ENCODE results near the gene RAD23B.

DNA sequence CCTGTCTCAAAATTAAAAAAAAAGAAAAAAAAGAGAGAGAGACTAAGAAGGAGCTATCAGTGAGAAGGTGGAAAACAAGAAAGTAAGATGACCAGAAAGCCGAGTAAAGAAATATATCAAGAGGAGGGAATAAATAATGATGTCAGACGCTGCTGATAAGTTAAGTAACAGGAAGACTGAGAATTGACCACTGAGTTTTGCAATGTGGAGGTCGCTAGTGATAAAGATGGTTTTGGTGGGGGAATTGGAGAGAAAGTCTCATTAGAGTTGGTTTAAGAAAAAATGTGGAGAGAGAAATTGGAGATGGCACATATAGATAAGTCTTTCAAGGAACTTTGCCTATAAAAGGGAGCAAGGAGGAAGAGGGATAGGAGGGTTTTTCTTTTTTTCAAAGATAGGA, 91.9 kb downstream of the RAD23B start:
- TF ChIP-seq, protein P1, sequence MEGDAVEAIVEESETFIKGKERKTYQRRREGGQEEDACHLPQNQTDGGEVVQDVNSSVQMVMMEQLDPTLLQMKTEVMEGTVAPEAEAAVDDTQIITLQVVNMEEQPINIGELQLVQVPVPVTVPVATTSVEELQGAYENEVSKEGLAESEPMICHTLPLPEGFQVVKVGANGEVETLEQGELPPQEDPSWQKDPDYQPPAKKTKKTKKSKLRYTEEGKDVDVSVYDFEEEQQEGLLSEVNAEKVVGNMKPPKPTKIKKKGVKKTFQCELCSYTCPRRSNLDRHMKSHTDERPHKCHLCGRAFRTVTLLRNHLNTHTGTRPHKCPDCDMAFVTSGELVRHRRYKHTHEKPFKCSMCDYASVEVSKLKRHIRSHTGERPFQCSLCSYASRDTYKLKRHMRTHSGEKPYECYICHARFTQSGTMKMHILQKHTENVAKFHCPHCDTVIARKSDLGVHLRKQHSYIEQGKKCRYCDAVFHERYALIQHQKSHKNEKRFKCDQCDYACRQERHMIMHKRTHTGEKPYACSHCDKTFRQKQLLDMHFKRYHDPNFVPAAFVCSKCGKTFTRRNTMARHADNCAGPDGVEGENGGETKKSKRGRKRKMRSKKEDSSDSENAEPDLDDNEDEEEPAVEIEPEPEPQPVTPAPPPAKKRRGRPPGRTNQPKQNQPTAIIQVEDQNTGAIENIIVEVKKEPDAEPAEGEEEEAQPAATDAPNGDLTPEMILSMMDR (IDR thresholded peaks at IDR 0.05), result no peak
- no peak for TF ChIP-seq POLR2A (IDR thresholded peaks at IDR 0.05)

All from esophagus squamous epithelium (tissue), 4 donors.